ENCODE measurements around the gene OVCA2.

OVCA2 gene

GRCh38 chr17:2067048-2067561 is 25.3 kb downstream of the OVCA2 start:
- peaks cover 87% of the 10 kb centered on the region for H3K4me1 Mint-ChIP-seq
- peaks cover 71% of the 10 kb centered on the region for H3K36me3 Mint-ChIP-seq (ENCODE audit: low read depth)
- no peaks in the 10 kb centered on the region for H3K9me3 Mint-ChIP-seq
- peaks cover 5% of the 10 kb centered on the region for H3K27me3 Mint-ChIP-seq (ENCODE audit: low read depth)
- peak overlapping the region; percentile 83 to 96 (median 93) for H3K27ac Mint-ChIP-seq
- TF ChIP-seq CTCF (IDR thresholded peaks at IDR 0.05; ENCODE audit: unreplicated experiment in 3 of 3), result no peak
- peak overlapping the region in 1 of 3 experiments; percentile 56 for H3K4me3 Mint-ChIP-seq

- TF ChIP-seq CTCF (IDR thresholded peaks at IDR 0.05; ENCODE audit: unreplicated experiment in 3 of 3), result no peak
- no peak overlapping the region for H3K4me3 Mint-ChIP-seq
- H3K27ac Mint-ChIP-seq, result peak overlapping the region; percentile 83 to 96 (median 93)
- H3K27me3 Mint-ChIP-seq (ENCODE audit: low read depth), result no peaks in the 10 kb centered on the region
- H3K36me3 Mint-ChIP-seq (ENCODE audit: low read depth), result peaks cover 71% of the 10 kb centered on the region
- H3K4me1 Mint-ChIP-seq, result peaks cover 87% of the 10 kb centered on the region
- no peaks in the 10 kb centered on the region for H3K9me3 Mint-ChIP-seq
Measured at GRCh38 chr17:2067608-2068024, 25.8 kb downstream of the OVCA2 start.

GRCh38 chr17:2068031-2068518 is 26.3 kb downstream of the OVCA2 start:
- Mint-ChIP-seq H3K9me3 (no peaks in the 10 kb centered on the region), H3K27ac (peak overlapping the region; percentile 33 to 93 (median 91)), H3K4me3 (no peak overlapping the region), H3K27me3 (ENCODE audit: low read depth) (no peaks in the 10 kb centered on the region), H3K36me3 (ENCODE audit: low read depth) (peaks cover 73% of the 10 kb centered on the region), H3K4me1 (peaks cover 86% of the 10 kb centered on the region)
- no peak for TF ChIP-seq CTCF (IDR thresholded peaks at IDR 0.05; ENCODE audit: unreplicated experiment in 3 of 3)

- Mint-ChIP-seq H3K27ac (peak overlapping the region; percentile 33 to 93 (median 91)), H3K4me1 (peaks cover 81% of the 10 kb centered on the region), H3K36me3 (ENCODE audit: low read depth) (peaks cover 68% of the 10 kb centered on the region), H3K9me3 (no peaks in the 10 kb centered on the region), H3K4me3 (no peak overlapping the region), H3K27me3 (ENCODE audit: low read depth) (no peaks in the 10 kb centered on the region)
- no peak for TF ChIP-seq CTCF (IDR thresholded peaks at IDR 0.05; ENCODE audit: unreplicated experiment in 3 of 3)
Measured at GRCh38 chr17:2068519-2069051, 26.8 kb downstream of the OVCA2 start.

- Mint-ChIP-seq H3K4me1 (peaks cover 78% of the 10 kb centered on the region), H3K27ac (peak overlapping the region; percentile 92 to 93 (median 93)), H3K9me3 (no peaks in the 10 kb centered on the region), H3K4me3 (no peak overlapping the region), H3K27me3 (ENCODE audit: low read depth) (no peaks in the 10 kb centered on the region), H3K36me3 (ENCODE audit: low read depth) (peaks cover 51% of the 10 kb centered on the region)
- TF ChIP-seq CTCF (IDR thresholded peaks at IDR 0.05; ENCODE audit: unreplicated experiment in 3 of 3), result no peak
Measured at GRCh38 chr17:2070241-2071023, 28.6 kb downstream of the OVCA2 start.
